A673 (cell line): ENCODE data around the gene MSRB1. TPM values are rescaled to one million over a fixed set of nuclear protein-coding genes. Genes with fewer than 3 reads are reported as not detected.
"Not testable (repeated sequence)": the region's sequence is repeated elsewhere in the genome, so short reads cannot be mapped to it uniquely, and the experiment has no call there.

Experiments
- BruUV-seq: library from RNA; stranded (reverse); fragments of 400-500 nt; replicated peaks from 2 replicates; lab custom pipeline; 2021; lab: Mats Ljungman, UMichigan
- CTCF ChIA-PET: fragments of 300-600 bp; sonication (Branson Sonifier 250); formaldehyde crosslinking; loops from one replicate; lab custom pipeline; 2022; ENCODE audit warnings: antibody characterized with exemption; lab: Charles Lee
- POLR2A ChIA-PET: fragments of 300-600 bp; sonication (Branson Sonifier 250); formaldehyde crosslinking; loops from one replicate; lab custom pipeline; 2022; ENCODE audit warnings: antibody characterized with exemption; ENCODE audit not compliant: low non-redundant PET; lab: Charles Lee
- DNase-seq: peaks from one replicate; pipeline ENCODE4 v3.0.0-alpha.2; 2015; ENCODE audit warnings: low spot score
- H3K27ac ChIP-seq: fragments of 200-600 bp; sonication (generic); 2 replicates; pipeline ENCODE4 v1.5.1; 2016; ENCODE audit warnings: mixed run types, low read depth, mild to moderate bottlenecking, mixed read lengths, antibody characterized with exemption, low read length; ENCODE audit not compliant: poor library complexity, severe bottlenecking
- H3K27me3 ChIP-seq: fragments of 200-600 bp; sonication (generic); replicated peaks from 2 replicates; pipeline ENCODE4 v1.6.1; 2017; ENCODE audit warnings: mixed run types, low read depth, mild to moderate bottlenecking, mixed read lengths, antibody characterized with exemption, low read length; ENCODE audit not compliant: insufficient read depth, poor library complexity
- H3K36me3 ChIP-seq: fragments of 200-600 bp; sonication (generic); 2 replicates; pipeline ENCODE4 v1.6.1; 2016; ENCODE audit warnings: mixed run types, mild to moderate bottlenecking, mixed read lengths, antibody characterized with exemption, low read length; ENCODE audit not compliant: insufficient read depth, poor library complexity, severe bottlenecking
- H3K4me1 ChIP-seq: fragments of 200-600 bp; sonication (generic); 2 replicates; pipeline ENCODE4 v1.6.1; 2017; ENCODE audit warnings: mixed run types, mild to moderate bottlenecking, mixed read lengths, antibody characterized with exemption, low read length; ENCODE audit not compliant: insufficient read depth, poor library complexity, severe bottlenecking
- H3K4me3 ChIP-seq: fragments of 200-600 bp; sonication (generic); 2 replicates; pipeline ENCODE4 v1.5.1; 2016; ENCODE audit warnings: low read depth, mixed run types, mild to moderate bottlenecking, mixed read lengths, low read length; ENCODE audit not compliant: poor library complexity, severe bottlenecking
- H3K9me3 ChIP-seq: fragments of 200-600 bp; sonication (generic); 2 replicates; pipeline ENCODE4 v1.6.1; 2016; ENCODE audit warnings: mixed run types, low read depth, mild to moderate bottlenecking, mixed read lengths, antibody characterized with exemption, low read length; ENCODE audit not compliant: poor library complexity, severe bottlenecking
- EZH2 ChIP-seq: fragments of 200-600 bp; sonication (generic); IDR thresholded peaks from 2 replicates; pipeline ENCODE4 v1.6.1; 2017; ENCODE audit warnings: borderline replicate concordance, low read depth, mild to moderate bottlenecking, mixed read lengths, antibody characterized with exemption, low read length; ENCODE audit not compliant: poor library complexity, severe bottlenecking
- intact Hi-C: fragments of 100-400 bp; cut with micrococcal nuclease; formaldehyde crosslinking; loops from one replicate; pipeline ENCODE4 v1.10.0; 2022; ENCODE audit not compliant: unreplicated experiment
- total RNA-seq: library from RNA; stranded (reverse); gene quantifications from 2 replicates; pipeline ENCODE4 v1.2.3, GENCODE V29; 2021
- TF ChIP-seq, protein P1 (sequence below): fragments of 300-800, 200-600 bp; sonication (generic); conservative IDR thresholded peaks from 2 replicates; pipeline ENCODE4 v1.5.1; 2017; ENCODE audit warnings: low read depth, mild to moderate bottlenecking, antibody characterized with exemption, low read length, moderate library complexity, mixed read lengths

Gene MSRB1
- total RNA-seq, 1 experiment from 2014 or later: 17.7 TPM

DNA sequence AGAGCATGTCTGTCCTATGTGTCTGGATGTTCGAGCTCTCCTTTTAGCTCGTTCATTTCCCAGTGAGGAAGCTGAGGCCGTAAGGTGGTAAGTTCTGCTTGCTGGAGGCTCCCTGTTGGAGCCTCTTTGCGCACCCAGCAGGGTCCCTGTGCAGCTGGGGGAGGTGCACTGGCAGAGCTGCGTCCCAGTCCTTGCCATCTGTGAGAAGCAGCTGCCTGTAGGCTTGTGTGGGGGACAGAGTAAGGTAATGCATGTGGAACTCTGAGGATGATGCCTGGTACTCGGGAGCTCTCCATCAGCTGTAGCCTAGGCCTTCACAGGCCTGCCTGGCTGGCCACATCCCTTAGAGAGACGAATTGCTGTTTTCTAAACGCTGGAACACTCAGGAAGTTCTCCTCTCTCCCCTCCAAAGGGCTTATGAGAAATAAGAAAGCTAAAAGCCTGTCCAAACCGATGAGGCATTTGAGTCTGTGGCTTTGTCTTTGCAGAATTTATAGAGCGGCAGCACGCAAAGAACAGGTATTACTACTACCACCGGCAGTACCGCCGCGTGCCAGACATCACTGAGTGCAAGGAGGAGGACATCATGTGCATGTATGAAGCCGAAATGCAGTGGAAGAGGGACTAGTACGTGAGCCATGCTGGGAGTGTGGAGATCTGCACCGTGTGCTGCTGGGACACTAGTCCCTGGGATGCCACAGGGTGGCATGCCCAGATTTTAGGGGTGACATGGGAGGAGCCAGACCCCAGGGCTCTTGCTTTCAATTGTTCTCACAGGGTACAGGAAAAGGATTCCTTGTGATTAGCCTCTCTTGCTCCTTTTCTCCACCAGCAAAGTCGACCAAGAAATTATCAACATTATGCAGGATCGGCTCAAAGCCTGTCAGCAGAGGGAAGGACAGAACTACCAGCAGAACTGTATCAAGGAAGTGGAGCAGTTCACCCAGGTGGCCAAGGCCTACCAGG is 17.9 kb upstream of the MSRB1 start:
- intact Hi-C loops: no loop called here
- peak; percentile 83 for DNase-seq
- Histone ChIP-seq H3K27me3 (no peaks in the 10 kb centered on the region), H3K4me1 (peaks cover 23% of the 10 kb centered on the region), H3K27ac (peak overlapping the region; percentile 86), H3K9me3 (no peaks in the 10 kb centered on the region), H3K4me3 (peak overlapping the region; percentile 88), H3K36me3 (peaks cover 27% of the 10 kb centered on the region)
- POLR2A ChIA-PET: interaction anchor here (0.6 kb wide), 1 partner anchor 1619 kb away, joined by 3 read pairs; no protein-coding TSS in a partner anchor
- no peak for TF ChIP-seq EZH2
- TF ChIP-seq, protein P1, sequence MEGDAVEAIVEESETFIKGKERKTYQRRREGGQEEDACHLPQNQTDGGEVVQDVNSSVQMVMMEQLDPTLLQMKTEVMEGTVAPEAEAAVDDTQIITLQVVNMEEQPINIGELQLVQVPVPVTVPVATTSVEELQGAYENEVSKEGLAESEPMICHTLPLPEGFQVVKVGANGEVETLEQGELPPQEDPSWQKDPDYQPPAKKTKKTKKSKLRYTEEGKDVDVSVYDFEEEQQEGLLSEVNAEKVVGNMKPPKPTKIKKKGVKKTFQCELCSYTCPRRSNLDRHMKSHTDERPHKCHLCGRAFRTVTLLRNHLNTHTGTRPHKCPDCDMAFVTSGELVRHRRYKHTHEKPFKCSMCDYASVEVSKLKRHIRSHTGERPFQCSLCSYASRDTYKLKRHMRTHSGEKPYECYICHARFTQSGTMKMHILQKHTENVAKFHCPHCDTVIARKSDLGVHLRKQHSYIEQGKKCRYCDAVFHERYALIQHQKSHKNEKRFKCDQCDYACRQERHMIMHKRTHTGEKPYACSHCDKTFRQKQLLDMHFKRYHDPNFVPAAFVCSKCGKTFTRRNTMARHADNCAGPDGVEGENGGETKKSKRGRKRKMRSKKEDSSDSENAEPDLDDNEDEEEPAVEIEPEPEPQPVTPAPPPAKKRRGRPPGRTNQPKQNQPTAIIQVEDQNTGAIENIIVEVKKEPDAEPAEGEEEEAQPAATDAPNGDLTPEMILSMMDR: no peak
- CTCF ChIA-PET: interaction anchor here (1.2 kb wide), 1 partner anchor 180 kb away, joined by 6 read pairs; no protein-coding TSS in a partner anchor
- TSS peak; percentile 32 for BruUV-seq

GRCh38 chr16:1959269-1960039 is 16.5 kb upstream of the MSRB1 start, which contains the start of gene NDUFB10:
TSS of gene NDUFB10 (plus strand) at chr16:1959538. CDS start at chr16:1959625, 87 bp downstream.
- peak within 1 kb of the TSS; percentile 86 for H3K27ac ChIP-seq
- no peak for TF ChIP-seq EZH2
- TF ChIP-seq, protein P1: peak; percentile 59
- no peaks in the 10 kb centered on the region for H3K27me3 ChIP-seq
- POLR2A ChIA-PET: no interaction called here
- H3K4me3 ChIP-seq: peak within 1 kb of the TSS; percentile 88
- no TSS peak for BruUV-seq
- peak; percentile 91 for DNase-seq
- intact Hi-C loops: no loop called here
- CTCF ChIA-PET: no interaction called here
- H3K36me3 ChIP-seq: peaks cover 27% of the 10 kb centered on the region
- H3K9me3 ChIP-seq: no peaks in the 10 kb centered on the region
- H3K4me1 ChIP-seq: peaks cover 16% of the 10 kb centered on the region

DNA sequence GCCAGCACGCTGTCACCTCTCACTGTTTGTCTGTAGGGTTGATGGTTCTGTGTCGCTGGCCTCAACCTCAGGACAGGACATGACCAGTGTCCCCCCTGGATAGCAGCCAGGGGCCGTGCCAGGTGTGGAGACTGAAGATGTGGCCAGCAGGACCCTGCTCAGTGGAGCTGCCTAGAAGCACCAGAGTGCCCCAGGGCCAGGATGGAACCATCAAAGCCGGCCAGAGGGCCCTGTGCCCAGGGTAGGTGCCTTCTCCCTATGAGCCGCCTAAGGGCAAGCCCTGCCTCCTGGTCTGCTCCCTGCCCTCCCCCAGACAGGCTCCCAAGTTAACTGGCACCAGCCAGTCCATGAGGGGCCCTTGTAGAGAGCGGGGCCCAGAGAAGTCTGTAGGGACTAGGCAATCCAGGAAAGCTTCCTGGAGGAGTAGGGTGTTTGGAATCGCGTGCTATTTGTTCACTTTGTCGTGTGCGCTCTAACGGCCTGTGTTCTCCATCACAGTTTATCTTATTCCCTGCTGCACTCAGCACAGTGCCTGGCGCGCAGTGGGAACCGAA is 15.8 kb upstream of the MSRB1 start:
- Histone ChIP-seq H3K9me3 (no peaks in the 10 kb centered on the region), H3K27ac (no peak overlapping the region), H3K27me3 (no peaks in the 10 kb centered on the region), H3K36me3 (peaks cover 23% of the 10 kb centered on the region), H3K4me1 (peaks cover 16% of the 10 kb centered on the region), H3K4me3 (peak overlapping the region; percentile 88)
- POLR2A ChIA-PET: no interaction called here
- intact Hi-C loops: no loop called here
- BruUV-seq: no TSS peak
- CTCF ChIA-PET: no interaction called here
- DNase-seq: no peak
- no peak for TF ChIP-seq EZH2
- TF ChIP-seq, protein P1: no peak

DNA sequence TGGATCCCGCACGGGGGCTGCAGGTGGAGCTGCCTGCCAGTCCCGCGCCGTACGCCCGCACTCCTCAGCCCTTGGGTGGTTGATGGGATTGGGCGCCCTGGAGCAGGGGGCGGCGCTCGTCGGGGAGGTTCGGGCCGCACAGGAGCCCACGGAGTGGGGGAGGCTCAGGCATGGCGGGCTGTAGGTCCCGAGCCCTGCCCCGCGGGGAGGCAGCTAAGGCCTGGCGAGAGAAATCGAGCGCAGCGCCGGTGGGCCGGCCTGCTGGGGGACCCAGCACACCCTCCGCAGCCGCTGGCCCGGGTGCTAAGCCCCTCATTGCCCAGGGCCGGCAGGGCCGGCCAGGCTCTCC is 15.1 kb upstream of the MSRB1 start:
- H3K27me3 ChIP-seq, H3K9me3 ChIP-seq, H3K27ac ChIP-seq, CTCF ChIA-PET, BruUV-seq, H3K4me3 ChIP-seq, DNase-seq, intact Hi-C loops, POLR2A ChIA-PET: not testable (repeated sequence)
- peaks cover 16% of the 10 kb centered on the region for H3K36me3 ChIP-seq
- H3K4me1 ChIP-seq: peaks cover 16% of the 10 kb centered on the region
